Fibroblast of pulmonary artery (primary cell): ENCODE measurements around the gene TXNL4A.

ENCODE experiments used
- DNase-seq: peaks from one replicate; pipeline ENCODE4 v3.0.0-alpha.2; 2010; ENCODE audit warnings: low read depth
- H3K4me3 ChIP-seq: replicated peaks from 2 replicates; pipeline ENCODE4 v1.5.1; 2011; ENCODE audit warnings: low read depth, mild to moderate bottlenecking, control low read depth, low read length, moderate library complexity
- TF ChIP-seq, protein P1 (sequence below): IDR thresholded peaks from 2 replicates; pipeline ENCODE4 v1.5.1; 2011; ENCODE audit warnings: mild to moderate bottlenecking, control low read depth, low read length, inconsistent platforms; ENCODE audit errors: missing control alignments

The TXNL4A gene

DNA sequence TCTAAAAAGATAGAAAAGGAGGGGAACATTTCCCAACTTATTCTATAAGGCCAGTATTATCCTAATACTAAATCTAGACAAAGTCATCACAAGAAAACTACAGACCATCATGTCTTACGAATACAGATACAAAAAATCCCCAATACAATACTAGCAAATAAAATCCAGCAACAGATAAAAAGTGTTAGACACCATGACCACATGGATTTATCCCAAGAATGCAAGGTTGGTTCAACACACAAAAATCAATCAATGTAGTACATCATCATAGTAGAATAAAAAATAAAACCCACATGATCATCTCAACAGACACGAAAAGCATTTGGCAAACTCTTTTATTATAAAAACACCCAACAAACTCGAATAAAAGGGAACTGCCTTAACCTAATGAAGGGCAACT lies 55.5 kb downstream of the TXNL4A start:
- no peak for DNase-seq

DNA sequence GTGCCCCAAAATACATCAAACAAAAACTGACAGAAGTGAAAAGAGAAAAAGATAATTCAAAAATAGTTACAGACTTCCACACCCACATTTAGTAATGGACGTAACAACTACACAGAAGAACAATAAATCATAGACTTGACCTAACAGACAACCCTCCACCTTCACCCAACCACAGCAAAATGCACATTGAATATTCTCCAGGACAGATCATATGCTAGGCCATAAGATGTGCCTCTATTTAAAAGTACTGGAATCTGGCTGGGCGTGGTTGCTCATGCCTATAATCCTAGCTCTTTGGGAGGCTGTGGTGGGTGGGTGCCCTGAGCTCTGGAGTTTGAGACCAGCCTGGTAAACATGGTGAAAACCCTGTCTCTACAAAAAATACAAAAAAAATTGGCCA lies 56.9 kb downstream of the TXNL4A start:
- H3K4me3 ChIP-seq, result no peak overlapping the region
- DNase-seq, result no peak
- TF ChIP-seq, protein P1, sequence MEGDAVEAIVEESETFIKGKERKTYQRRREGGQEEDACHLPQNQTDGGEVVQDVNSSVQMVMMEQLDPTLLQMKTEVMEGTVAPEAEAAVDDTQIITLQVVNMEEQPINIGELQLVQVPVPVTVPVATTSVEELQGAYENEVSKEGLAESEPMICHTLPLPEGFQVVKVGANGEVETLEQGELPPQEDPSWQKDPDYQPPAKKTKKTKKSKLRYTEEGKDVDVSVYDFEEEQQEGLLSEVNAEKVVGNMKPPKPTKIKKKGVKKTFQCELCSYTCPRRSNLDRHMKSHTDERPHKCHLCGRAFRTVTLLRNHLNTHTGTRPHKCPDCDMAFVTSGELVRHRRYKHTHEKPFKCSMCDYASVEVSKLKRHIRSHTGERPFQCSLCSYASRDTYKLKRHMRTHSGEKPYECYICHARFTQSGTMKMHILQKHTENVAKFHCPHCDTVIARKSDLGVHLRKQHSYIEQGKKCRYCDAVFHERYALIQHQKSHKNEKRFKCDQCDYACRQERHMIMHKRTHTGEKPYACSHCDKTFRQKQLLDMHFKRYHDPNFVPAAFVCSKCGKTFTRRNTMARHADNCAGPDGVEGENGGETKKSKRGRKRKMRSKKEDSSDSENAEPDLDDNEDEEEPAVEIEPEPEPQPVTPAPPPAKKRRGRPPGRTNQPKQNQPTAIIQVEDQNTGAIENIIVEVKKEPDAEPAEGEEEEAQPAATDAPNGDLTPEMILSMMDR, result no peak

More for the DNA sequence above, 55.5 kb downstream of the TXNL4A start:
- no peak overlapping the region for H3K4me3 ChIP-seq
- TF ChIP-seq, protein P1, result no peak

DNA sequence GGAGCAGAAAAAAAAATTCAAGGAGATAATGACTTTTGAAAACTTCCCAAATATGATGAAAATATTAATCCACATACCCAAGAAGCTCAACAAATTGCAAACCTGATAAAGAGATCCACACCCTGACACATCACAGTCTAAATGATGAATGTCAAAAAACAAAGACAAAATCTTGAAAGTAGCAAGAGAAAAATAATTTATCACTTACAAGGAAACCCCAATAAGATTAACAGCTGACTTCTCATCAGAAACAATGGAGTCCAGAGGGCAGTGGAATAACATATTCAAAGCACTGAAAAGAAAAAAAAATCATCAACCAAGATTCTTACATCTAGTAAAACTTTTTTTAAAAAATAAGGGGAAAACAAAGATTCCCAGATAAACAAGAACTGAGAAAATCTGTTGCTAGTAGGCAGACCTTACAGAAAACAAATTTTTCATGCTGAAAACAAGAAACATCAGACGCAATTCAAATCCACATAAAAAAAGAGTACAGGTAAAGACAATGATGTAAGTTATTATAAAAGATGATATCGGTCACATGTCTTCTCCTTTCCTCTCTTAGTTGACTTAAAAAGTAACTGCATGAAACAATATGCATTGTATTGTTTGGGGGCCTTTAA lies 58.2 kb downstream of the TXNL4A start:
- TF ChIP-seq, protein P1, result no peak
- H3K4me3 ChIP-seq, result no peak overlapping the region
- DNase-seq, result no peak

DNA sequence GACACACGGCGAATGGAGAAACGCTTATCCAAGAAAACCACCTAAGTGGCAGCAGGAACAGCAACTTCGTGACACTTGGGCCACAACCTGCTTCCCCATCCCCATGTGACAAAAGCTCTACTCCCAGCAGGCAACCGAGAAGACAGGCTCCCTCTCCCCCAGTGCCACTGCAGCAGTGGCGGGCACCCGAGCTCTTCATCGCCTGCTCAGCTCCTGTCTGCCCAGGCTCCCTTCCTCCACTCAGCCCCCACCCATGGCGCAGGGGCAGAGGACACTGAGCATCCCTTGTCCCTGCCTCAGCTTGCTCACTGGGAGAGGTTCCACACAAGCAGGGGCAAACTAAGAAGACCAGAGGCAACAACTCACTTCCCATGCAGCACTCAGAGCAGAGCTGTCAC lies 59.8 kb downstream of the TXNL4A start:
- no peak for DNase-seq
- TF ChIP-seq, protein P1, result no peak
- H3K4me3 ChIP-seq, result no peak overlapping the region

DNA sequence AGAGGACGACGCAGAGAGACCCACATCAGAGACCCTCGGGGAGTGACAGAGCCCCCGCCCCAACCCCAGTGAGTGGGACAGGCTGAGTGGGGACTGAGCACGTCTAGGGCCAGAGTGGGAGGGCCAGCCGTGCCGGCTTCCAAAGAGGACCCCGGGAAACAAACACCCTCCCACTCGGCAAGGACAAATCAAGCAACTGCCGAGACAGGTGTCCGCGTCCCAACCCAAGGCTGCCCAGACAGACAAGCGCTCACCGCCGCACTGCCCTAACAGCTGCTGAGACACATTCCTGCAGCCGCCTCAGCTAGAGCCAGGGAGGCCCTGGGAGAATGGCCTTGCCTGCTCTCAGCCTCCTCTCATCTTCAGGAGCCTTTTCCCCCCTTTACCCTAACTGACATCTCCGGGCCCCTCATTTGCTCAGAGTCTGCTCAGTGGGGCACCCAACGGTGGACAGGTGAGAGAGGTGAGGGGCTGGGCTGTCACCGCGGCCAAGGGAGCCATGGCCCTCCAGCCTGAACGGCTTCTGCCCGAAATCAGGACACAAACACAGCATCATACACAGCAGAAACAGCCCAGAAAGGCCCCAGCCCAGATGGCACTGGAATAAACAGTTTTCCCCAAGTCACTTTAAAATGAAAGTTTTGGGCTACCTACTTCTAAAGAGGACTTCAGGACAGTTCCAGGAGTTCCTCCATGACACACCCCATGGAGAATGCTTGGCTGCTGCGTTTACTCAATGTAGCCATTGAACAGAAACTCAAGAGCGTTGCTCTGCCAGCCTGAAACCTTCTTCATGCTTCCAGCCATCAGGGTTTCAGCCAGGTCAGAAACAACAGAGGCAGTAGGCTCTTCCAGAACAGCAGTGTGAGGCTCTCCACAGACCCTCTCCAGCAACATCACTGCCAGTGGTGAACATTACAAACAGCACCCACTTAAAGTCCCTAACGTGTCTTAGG lies 60.5 kb downstream of the TXNL4A start:
- TF ChIP-seq, protein P1, result no peak
- no peak for DNase-seq
- H3K4me3 ChIP-seq, result no peak overlapping the region

DNA sequence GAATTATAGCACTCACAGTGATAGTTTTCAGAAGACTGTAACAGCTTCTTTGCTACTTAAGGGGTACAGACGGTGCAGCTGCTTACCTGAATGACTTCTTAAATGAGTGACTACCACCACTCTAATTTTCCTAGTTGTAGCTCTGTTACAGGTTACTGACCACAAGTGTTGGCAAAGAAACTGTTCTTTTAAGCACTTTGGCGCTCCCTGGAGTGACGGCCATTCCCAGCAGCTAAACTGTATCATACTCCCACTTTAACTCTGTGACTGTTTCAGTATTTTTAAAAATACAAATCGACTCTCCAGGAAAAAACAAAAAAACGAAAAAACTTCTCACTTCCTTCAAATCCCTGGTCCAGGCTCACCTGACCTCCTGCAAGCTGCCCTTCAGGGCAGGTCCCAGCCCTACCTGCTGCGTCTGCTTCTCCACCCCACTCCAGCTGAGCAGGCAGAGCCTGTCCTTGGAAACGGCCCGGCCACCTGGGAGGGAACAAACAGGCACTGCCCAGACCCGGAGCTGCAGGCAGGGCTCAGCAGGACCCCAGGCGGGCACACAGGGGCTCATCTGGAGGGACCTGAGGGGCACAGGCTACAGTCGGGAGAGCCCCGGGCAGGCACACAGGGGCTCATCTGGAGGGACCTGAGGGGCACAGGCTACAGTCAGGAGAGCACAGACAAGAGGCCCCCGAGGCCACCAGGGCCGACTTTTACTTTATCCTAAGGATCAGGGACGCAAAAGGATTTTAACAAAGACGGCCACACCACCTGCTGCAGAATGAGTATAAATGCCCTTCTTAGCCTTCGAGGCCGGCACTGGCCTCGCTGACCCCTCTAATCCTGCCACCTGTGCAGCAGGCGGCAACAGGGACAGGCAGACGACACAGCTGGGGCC lies 61.4 kb downstream of the TXNL4A start:
- TF ChIP-seq, protein P1, result no peak
- DNase-seq, result no peak
- no peak overlapping the region for H3K4me3 ChIP-seq
